ENCODE data around the gene FGD4.

FGD4 gene

GRCh38 chr12:32399370-32400113 is at the start of gene FGD4:
Gene FGD4 (plus strand): TSS chr12:32399558.
- DNase-seq (ENCODE audit: low read depth), result peak; percentile 52

- DNase-seq (ENCODE audit: low read depth), result no peak
Observed at GRCh38 chr12:32353540-32353939, 45.8 kb upstream of the FGD4 start.

- no peak for DNase-seq (ENCODE audit: low read depth)
Observed at GRCh38 chr12:32357601-32358249, 41.6 kb upstream of the FGD4 start.

GRCh38 chr12:32360956-32361355 is 38.4 kb upstream of the FGD4 start:
- no peak for DNase-seq (ENCODE audit: low read depth)

GRCh38 chr12:32362892-32363291 is 36.5 kb upstream of the FGD4 start:
- no peak for DNase-seq (ENCODE audit: low read depth)

- peak; percentile 12 for DNase-seq (ENCODE audit: low read depth)
Observed at GRCh38 chr12:32365473-32366064, 33.8 kb upstream of the FGD4 start.

- no peak for DNase-seq (ENCODE audit: low read depth)
Observed at GRCh38 chr12:32366714-32367113, 32.6 kb upstream of the FGD4 start.

GRCh38 chr12:32367381-32367780 is 32.0 kb upstream of the FGD4 start:
- DNase-seq (ENCODE audit: low read depth), result no peak

GRCh38 chr12:32369202-32369601 is 30.2 kb upstream of the FGD4 start:
- DNase-seq (ENCODE audit: low read depth), result no peak

- no peak for DNase-seq (ENCODE audit: low read depth)
Observed at GRCh38 chr12:32377344-32378055, 21.9 kb upstream of the FGD4 start.

- DNase-seq (ENCODE audit: low read depth), result no peak
Observed at GRCh38 chr12:32379213-32379612, 20.1 kb upstream of the FGD4 start.

GRCh38 chr12:32379667-32380066 is 19.7 kb upstream of the FGD4 start:
- no peak for DNase-seq (ENCODE audit: low read depth)

- no peak for DNase-seq (ENCODE audit: low read depth)
Observed at GRCh38 chr12:32382226-32382625, 17.1 kb upstream of the FGD4 start.

- peak; percentile 26 for DNase-seq (ENCODE audit: low read depth)
Observed at GRCh38 chr12:32390572-32391219, 8.7 kb upstream of the FGD4 start.

GRCh38 chr12:32395026-32395425 is 4.3 kb upstream of the FGD4 start:
- DNase-seq (ENCODE audit: low read depth), result no peak

- no peak for DNase-seq (ENCODE audit: low read depth)
Observed at GRCh38 chr12:32397696-32398095, 1.7 kb upstream of the FGD4 start.

GRCh38 chr12:32398181-32398580 is 1.2 kb upstream of the FGD4 start:
- DNase-seq (ENCODE audit: low read depth), result no peak

- no peak for DNase-seq (ENCODE audit: low read depth)
Observed at GRCh38 chr12:32398816-32399369, 465 bp upstream of the FGD4 start.

- no peak for DNase-seq (ENCODE audit: low read depth)
Observed at GRCh38 chr12:32400114-32400672, 835 bp downstream of the FGD4 start.

- no peak for DNase-seq (ENCODE audit: low read depth)
Observed at GRCh38 chr12:32400866-32401265, 1.5 kb downstream of the FGD4 start.

- DNase-seq (ENCODE audit: low read depth), result no peak
Observed at GRCh38 chr12:32402170-32402569, 2.8 kb downstream of the FGD4 start.

- no peak for DNase-seq (ENCODE audit: low read depth)
Observed at GRCh38 chr12:32402946-32403345, 3.6 kb downstream of the FGD4 start.
